ENCODE results near the gene PRSS27.

DNA sequence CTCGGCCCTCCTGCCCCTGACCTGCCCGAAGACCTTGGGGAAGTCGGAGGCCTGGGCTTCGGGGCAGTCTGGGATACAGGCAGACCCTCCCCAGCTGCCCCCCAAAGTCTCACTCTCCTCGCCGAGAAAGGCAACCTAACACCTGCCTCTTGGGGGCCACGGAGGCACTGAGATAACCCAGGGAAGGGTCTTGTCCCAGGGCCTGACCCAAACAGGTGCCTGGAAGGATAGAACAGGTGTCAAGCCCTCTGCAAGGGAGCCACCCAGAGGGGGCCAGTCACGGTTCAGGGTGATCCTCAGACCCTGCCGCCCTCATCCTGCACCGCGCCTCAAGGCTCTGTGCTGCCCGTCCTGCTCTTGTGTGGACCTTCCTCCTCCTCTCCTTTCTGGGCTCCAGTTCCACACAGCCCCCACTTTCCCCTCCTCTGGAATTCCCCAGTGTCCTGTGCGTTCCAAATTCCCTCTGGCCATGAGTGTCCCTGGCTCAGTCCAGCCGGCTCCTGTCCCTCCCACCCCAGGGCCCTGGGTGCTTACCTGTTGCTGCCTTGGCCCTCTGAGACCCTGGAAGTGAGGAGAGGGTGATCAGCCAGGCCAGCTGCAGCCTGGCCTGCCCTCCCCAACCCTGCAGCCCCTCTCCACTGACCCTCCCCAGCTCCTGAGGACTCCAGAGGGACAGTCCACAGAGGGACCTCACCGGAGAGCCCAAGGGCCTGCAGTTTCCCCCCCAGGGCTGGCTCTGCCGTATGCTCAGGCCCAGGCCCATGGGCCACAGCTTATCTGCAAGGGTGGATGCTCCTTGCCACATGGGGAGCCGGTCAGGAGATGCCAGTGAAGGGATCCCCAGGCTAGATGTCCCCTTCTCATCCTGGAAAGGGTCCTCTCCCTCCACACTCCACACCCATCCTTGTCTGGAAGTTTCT lies 3.8 kb downstream of the PRSS27 start:
- TF ChIP-seq, protein P1, sequence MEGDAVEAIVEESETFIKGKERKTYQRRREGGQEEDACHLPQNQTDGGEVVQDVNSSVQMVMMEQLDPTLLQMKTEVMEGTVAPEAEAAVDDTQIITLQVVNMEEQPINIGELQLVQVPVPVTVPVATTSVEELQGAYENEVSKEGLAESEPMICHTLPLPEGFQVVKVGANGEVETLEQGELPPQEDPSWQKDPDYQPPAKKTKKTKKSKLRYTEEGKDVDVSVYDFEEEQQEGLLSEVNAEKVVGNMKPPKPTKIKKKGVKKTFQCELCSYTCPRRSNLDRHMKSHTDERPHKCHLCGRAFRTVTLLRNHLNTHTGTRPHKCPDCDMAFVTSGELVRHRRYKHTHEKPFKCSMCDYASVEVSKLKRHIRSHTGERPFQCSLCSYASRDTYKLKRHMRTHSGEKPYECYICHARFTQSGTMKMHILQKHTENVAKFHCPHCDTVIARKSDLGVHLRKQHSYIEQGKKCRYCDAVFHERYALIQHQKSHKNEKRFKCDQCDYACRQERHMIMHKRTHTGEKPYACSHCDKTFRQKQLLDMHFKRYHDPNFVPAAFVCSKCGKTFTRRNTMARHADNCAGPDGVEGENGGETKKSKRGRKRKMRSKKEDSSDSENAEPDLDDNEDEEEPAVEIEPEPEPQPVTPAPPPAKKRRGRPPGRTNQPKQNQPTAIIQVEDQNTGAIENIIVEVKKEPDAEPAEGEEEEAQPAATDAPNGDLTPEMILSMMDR (IDR thresholded peaks at IDR 0.05; ENCODE audit: low read depth, low read length, poor library complexity, severe bottlenecking) = no peak
- TF ChIP-seq EZH2phosphoT487 (IDR thresholded peaks at IDR 0.05; ENCODE audit: borderline replicate concordance, low read length) = no peak

Measured in DOHH2 (cell line).